HG03108 (cell line): ENCODE measurements around the gene GHRHR.

Experiments used
- ATAC-seq: cut with Tn5 transposase; IDR thresholded peaks from one replicate; pipeline ENCODE4 v1.9.1; 2021; ENCODE audit warnings: moderate library complexity; ENCODE audit not compliant: unreplicated experiment

Gene GHRHR

GRCh38 chr7:30963842-30964241, at the start of gene GHRHR:
Gene GHRHR (plus strand): TSS chr7:30963953. CDS start chr7:30964069, 116 bp downstream.
- no peak for ATAC-seq

- ATAC-seq: no peak
These were observed 49.2 kb upstream of the GHRHR start for GRCh38 chr7:30914596-30914995.

DNA sequence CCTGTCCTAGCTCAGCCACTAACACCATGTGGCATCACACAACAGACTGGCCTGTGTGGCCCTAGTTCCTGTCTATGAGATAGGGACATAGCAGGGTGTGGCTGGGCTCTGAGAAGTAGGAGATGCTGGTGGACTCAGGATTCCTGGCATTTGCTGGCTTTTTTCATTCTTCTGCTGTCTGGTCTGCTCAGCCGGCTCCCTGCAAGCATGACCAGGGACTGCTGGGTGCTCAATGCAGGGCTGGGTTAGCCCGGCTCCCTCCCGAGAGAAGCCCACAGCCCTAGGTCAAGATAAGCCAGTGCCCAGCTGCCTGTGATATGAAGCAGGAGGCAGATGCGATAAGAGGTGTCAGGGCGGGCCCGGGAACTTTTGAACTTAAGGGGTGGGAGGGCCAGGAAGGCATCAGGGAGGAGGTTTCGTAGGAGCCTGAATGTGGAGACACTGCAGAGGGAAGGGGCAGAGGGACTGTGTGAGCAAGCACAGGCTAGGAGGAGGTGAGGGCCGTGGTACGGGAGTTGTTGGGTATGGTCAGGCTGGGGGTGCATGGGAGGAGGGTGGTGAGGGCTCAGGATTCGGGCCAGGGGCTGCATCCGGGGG, 48.6 kb upstream of the GHRHR start:
- ATAC-seq: no peak

- ATAC-seq: no peak
These were observed 48.0 kb upstream of the GHRHR start for GRCh38 chr7:30915751-30916150.

- no peak for ATAC-seq
These were observed 47.5 kb upstream of the GHRHR start for GRCh38 chr7:30916255-30916654.

DNA sequence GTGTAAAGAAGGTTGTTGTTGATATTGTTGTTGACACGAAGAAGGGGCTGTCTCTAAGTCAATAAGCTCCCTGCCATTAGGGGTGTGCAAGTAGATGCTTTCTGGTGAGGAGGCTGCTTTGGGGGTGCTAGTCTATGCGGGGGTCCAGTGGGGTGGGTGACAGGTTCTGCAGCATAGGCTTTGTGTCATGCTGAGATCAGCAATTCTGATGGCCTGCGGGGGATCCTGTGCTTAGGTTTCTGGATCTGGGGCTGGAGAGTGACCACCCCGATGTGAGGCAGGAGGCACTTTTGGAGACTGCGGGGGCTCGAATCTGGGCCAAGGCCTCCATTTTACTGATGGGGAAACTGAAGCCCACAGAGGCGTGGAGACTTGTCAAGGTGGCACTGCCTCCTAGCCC, 47.0 kb upstream of the GHRHR start:
- ATAC-seq: no peak

DNA sequence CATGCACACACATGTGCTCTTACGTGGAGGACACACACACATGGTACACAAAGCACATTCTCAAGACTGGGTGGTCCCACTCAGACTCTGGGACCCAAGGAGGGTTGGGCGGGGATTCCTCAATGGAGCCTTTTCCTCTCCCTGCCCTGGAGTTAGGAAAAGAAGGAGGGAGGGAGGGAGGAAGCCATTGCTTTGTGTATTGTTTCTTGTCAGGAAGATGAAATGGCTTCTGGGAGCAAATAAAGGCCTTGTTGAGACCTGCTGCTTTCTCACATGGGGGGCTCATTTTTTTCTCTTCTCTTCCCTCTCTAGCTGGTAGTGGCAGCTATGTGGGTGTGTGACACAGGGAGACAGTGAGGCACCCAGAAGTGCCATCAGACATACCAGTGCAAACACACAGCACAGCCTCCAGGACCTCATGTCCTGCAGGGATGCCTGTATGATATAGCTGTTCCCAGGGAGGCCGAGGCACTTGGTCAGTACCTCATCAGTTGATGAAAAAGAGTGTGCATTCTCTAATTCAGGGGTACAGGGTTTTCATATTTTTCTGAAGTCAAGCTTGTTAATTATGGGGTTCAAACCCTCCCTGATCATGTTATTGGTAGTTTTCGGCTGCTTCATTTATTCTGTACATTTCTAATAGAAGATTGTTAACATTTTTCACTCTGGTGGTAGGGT, 46.4 kb upstream of the GHRHR start:
- ATAC-seq: no peak

- no peak for ATAC-seq
These were observed 45.1 kb upstream of the GHRHR start for GRCh38 chr7:30918676-30919075.

DNA sequence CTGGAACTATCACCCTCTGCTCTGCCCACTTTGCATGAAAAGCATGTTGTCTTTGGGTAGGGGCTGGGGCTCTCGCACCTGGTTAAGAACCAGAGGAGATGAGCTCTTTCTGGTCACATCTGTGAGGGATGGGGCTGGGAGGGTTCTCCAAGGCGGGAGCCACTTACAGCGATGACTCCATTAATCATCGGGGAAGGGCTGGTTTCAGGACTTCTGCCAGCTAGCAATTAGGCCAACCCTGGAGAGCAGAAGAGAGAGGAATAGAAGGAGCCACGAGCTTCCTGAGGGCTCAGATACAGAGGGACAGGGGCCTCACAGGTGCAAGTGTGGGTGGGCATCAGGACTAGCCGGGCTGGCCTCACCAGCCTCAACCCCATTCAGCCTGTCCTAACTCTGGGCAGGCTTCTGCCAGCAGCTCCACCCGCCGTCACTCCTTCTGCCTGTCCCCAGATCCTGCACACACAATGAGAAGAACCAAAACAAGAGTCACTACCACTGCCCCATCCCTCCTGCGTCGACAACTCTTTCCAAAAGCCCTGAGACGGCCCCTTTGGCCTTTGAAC, 43.7 kb upstream of the GHRHR start:
- no peak for ATAC-seq

- no peak for ATAC-seq
These were observed 42.9 kb upstream of the GHRHR start for GRCh38 chr7:30920584-30921539.

- ATAC-seq: no peak
These were observed 42.0 kb upstream of the GHRHR start for GRCh38 chr7:30921540-30922401.

GRCh38 chr7:30922596-30922995, 41.2 kb upstream of the GHRHR start:
- ATAC-seq: no peak

- ATAC-seq: no peak
These were observed 40.6 kb upstream of the GHRHR start for GRCh38 chr7:30923009-30923773.

DNA sequence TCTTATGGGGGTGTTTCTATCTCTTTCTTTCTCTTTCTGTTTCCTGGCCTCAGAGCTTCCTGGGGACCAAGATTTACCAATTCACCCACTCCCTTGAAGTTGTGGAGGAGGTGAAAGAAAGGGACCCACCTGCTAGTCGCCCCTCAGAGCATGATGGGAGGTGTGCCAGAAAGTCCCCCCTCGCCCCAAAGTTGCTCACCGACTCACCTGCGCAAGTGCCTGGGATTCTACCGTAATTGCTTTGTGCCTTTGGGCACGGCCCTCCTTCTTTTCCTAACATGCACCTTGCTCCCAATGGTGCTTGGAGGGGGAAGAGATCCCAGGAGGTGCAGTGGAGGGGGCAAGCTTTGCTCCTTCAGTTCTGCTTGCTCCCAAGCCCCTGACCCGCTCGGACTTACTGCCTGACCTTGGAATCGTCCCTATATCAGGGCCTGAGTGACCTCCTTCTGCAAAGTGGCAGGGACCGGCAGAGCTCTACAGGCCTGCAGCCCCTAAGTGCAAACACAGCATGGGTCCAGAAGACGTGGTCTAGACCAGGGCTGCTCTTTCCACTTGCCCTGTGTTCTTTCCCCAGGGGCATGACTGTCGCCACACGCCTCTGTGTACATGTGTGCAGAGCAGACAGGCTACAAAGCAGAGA, 39.9 kb upstream of the GHRHR start:
- no peak for ATAC-seq

- no peak for ATAC-seq
These were observed 39.1 kb upstream of the GHRHR start for GRCh38 chr7:30924624-30925023.

DNA sequence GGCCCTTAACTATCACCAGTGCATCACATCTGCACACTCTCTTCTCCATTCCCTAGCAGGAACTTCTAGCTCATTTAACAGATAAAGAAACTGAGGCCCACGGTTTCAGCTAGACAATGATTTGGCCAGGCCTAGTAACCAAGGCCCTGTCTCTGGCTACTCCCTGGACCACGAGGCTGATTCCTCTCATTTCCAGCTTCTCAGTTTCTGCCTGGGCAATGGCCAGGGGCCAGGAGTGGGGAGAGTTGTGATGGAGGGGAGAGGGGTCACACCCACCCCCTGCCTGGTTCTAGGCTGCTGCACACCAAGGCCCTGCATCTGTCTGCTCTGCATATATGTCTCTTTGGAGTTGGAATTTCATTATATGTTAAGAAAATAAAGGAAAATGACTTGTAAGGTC, 38.6 kb upstream of the GHRHR start:
- no peak for ATAC-seq

- ATAC-seq: no peak
These were observed 37.8 kb upstream of the GHRHR start for GRCh38 chr7:30925913-30926312.

- ATAC-seq: no peak
These were observed 37.4 kb upstream of the GHRHR start for GRCh38 chr7:30926313-30926712.

GRCh38 chr7:30927040-30927439, 36.7 kb upstream of the GHRHR start:
- no peak for ATAC-seq
